ENCODE results near the gene SLC35G4.
"Not testable (repeated sequence)": the region's sequence is repeated elsewhere in the genome, so short reads cannot be mapped to it uniquely, and the experiment has no call there.

SLC35G4 gene

GRCh38 chr18:11609488-11609887 lies at the start of gene SLC35G4:
SLC35G4 (plus strand) TSS chr18:11609596; CDS start chr18:11609596, 0 bp downstream.
- not testable (repeated sequence) for DNase-seq (ENCODE audit: low read depth in 2 of 2)

- no peak for DNase-seq (ENCODE audit: low read depth in 2 of 2)
Observed at GRCh38 chr18:11561293-11561692, 48.1 kb upstream of the SLC35G4 start.

DNA sequence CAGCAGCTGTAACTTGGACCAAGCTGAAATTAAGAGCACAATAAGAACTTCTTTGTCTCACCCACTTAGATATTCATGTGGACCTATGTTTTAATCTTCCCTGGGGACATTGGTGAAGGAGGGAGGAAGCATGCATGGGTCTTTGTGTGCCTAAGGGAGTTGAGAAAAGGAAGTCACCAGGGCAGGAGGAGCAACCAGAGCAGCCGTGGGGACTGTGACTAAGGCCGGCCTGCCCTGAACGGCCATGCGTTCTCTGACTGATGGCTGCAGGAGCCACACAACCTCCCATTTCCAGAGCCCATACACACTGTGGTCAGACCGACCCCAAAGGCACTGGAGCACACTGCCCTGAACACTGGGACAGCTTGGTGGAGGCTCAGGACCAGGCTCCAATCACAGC lies 43.7 kb upstream of the SLC35G4 start:
- DNase-seq (ENCODE audit: low read depth in 2 of 2), result no peak

GRCh38 chr18:11566236-11566965 lies 43.0 kb upstream of the SLC35G4 start:
- no peak for DNase-seq (ENCODE audit: low read depth in 2 of 2)

DNA sequence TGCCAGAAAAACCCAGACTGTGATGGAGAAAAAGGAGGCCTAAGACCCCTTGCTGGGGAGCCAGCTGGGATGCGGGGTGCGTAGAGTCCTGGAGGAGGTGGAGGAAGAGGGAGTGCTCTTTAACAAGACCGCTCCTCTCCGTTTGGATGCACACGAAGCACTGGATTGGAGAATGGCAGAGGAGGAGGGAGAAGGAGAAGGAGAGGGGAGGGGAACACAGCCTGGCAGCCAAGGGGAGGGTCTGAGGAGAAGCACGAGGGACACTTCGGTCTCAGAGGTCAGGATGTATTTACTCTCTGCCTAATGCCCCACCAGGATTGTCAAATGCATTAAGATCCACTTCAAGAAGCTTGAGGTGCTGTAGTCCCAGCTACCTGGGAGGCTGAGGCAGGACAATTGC lies 42.0 kb upstream of the SLC35G4 start:
- no peak for DNase-seq (ENCODE audit: low read depth in 2 of 2)

GRCh38 chr18:11570073-11570588 lies 39.3 kb upstream of the SLC35G4 start:
- DNase-seq (ENCODE audit: low read depth in 2 of 2), result no peak

GRCh38 chr18:11570769-11571412 lies 38.5 kb upstream of the SLC35G4 start:
- no peak for DNase-seq (ENCODE audit: low read depth in 2 of 2)

GRCh38 chr18:11572201-11572600 lies 37.2 kb upstream of the SLC35G4 start:
- DNase-seq (ENCODE audit: low read depth in 2 of 2), result no peak

GRCh38 chr18:11574545-11574944 lies 34.9 kb upstream of the SLC35G4 start:
- DNase-seq (ENCODE audit: low read depth in 2 of 2), result no peak

- DNase-seq (ENCODE audit: low read depth in 2 of 2), result no peak
Observed at GRCh38 chr18:11577271-11578112, 31.9 kb upstream of the SLC35G4 start.

DNA sequence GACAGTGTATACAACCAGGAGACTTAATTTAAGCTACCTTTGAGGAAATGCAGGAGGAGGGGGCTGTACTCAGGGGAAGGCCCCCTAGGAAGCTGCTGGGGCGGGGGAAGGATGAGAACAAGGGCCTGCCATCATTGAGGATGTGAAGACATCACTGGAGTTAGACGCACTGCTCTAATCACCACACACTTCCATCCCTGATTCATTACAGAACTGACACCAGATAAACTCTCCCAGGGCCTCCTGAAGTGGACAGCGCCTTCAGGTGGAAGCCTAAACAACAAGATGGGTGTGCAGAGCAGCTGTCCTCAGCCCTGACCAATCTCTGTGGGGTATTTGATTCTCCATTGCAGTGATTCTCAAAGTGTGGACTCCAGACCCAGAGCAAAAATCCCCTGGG lies 30.6 kb upstream of the SLC35G4 start:
- DNase-seq (ENCODE audit: low read depth in 2 of 2), result no peak

- no peak for DNase-seq (ENCODE audit: low read depth in 2 of 2)
Observed at GRCh38 chr18:11579916-11580315, 29.5 kb upstream of the SLC35G4 start.

- no peak for DNase-seq (ENCODE audit: low read depth in 2 of 2)
Observed at GRCh38 chr18:11581286-11581685, 28.1 kb upstream of the SLC35G4 start.

- DNase-seq (ENCODE audit: low read depth in 2 of 2), result no peak
Observed at GRCh38 chr18:11585596-11585995, 23.8 kb upstream of the SLC35G4 start.

DNA sequence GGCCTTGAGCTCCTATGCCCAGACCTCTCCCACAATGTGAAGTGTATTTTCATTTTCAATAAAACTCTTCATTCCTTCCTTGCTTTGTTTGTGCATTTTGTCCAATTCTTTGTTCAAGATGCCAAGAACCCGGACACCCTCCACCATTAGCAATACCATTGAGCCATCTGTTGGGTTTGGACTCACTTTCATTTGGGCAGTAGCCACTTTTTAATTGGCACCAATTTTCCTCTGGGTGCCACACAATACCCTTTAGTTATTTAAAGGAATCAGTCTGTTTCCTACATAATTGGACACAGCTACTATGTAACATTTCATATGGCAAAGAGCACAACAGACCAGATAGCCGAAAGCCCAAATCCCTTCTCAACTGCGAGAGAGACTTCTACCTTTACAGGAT lies 22.5 kb upstream of the SLC35G4 start:
- no peak for DNase-seq (ENCODE audit: low read depth in 2 of 2)

- no peak for DNase-seq (ENCODE audit: low read depth in 2 of 2)
Observed at GRCh38 chr18:11587432-11587831, 22.0 kb upstream of the SLC35G4 start.

GRCh38 chr18:11587846-11588245 lies 21.6 kb upstream of the SLC35G4 start:
- no peak for DNase-seq (ENCODE audit: low read depth in 2 of 2)

DNA sequence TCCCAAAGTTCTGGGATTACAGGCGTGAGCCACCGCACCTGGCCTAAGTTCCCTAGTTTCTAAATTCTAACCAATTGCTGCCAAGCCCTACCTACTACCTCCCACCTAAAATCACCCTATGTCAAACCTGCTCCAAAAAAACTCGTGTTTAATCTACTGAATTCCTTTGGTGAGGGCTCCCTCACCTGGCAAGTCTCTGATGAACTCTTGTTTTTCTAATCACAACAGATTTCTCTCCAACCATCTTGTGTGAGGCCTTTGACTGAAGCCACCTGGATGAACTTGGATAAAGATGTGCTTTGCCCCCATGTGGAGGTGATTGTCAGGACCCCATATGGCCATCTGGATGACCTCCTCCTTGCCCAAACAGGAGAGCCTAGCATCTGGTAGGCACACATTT lies 17.4 kb upstream of the SLC35G4 start:
- no peak for DNase-seq (ENCODE audit: low read depth in 2 of 2)

DNA sequence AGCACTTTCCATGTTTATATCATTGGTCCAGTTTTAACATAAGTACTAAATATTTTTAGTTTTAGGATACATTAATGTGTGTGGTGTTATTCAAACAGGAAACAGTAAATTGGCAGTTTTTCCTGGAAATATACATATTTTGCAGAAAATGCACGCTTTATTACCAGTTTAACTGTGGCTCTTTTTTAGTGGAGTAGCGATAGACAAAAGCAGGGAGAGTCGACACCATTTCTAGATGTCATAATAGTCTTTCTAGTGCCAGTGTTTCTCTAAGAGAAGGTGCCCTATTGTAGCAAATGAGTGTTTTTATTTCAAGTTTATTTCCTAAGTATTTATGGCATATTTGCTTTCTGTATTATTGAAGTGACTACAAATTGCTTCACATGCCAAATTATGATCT lies 9.1 kb upstream of the SLC35G4 start:
- DNase-seq (ENCODE audit: low read depth in 2 of 2), result no peak

- no peak for DNase-seq (ENCODE audit: low read depth in 2 of 2)
Observed at GRCh38 chr18:11607906-11608305, 1.5 kb upstream of the SLC35G4 start.

GRCh38 chr18:11608618-11609017 lies 778 bp upstream of the SLC35G4 start:
- not testable (repeated sequence) for DNase-seq (ENCODE audit: low read depth in 2 of 2)

- not testable (repeated sequence) for DNase-seq (ENCODE audit: low read depth in 2 of 2)
Observed at GRCh38 chr18:11613073-11613472, 3.7 kb downstream of the SLC35G4 start.
